ENCODE data around the gene PNPLA8.

Gene PNPLA8

GRCh38 chr7:108449521-108449920, 76.4 kb downstream of the PNPLA8 start:
- TF ChIP-seq EZH2 (optimal IDR thresholded peaks at IDR 0.05; ENCODE audit: low read depth, low read length) (no peak), CTCF (IDR thresholded peaks at IDR 0.05; ENCODE audit: low read length) (no peak), EZH2phosphoT487 (IDR thresholded peaks at IDR 0.05; ENCODE audit: low read length) (no peak)
- no peaks in the 10 kb centered on the region for H3F3A ChIP-seq (ENCODE audit: insufficient read depth, low read length)
- H3K4me2 ChIP-seq (ENCODE audit: low read depth, low read length), result no peak overlapping the region
- H3K9me2 ChIP-seq (replicated peaks; ENCODE audit: insufficient read depth, low read length), result no peaks in the 10 kb centered on the region
- H3K9me3 ChIP-seq (replicated peaks; ENCODE audit: insufficient read depth, low read length), result no peaks in the 10 kb centered on the region
- H3K27me3 ChIP-seq (replicated peaks; ENCODE audit: insufficient read depth, low read length), result peaks cover 5% of the 10 kb centered on the region
- DNase-seq, result no peak
- no peak overlapping the region for H3K4me3 ChIP-seq (ENCODE audit: low read length)
- H3K4me1 ChIP-seq (ENCODE audit: low read length), result no peaks in the 10 kb centered on the region
- H3K79me2 ChIP-seq (ENCODE audit: low read length), result no peaks in the 10 kb centered on the region
- H3K9ac ChIP-seq (ENCODE audit: low read length), result no peak overlapping the region
- H3K36me3 ChIP-seq (replicated peaks; ENCODE audit: insufficient read depth, low read length), result no peaks in the 10 kb centered on the region
- no peaks in the 10 kb centered on the region for H4K20me1 ChIP-seq (ENCODE audit: insufficient read depth, low read length)
- H3K27ac ChIP-seq (ENCODE audit: low read length), result no peak overlapping the region
- H2AFZ ChIP-seq (ENCODE audit: low read length), result no peak overlapping the region

- Histone ChIP-seq H2AFZ (ENCODE audit: low read length) (no peak overlapping the region), H3K9ac (ENCODE audit: low read length) (no peak overlapping the region), H3K36me3 (replicated peaks; ENCODE audit: insufficient read depth, low read length) (no peaks in the 10 kb centered on the region), H4K20me1 (ENCODE audit: insufficient read depth, low read length) (no peaks in the 10 kb centered on the region), H3K4me1 (ENCODE audit: low read length) (no peaks in the 10 kb centered on the region), H3K27ac (ENCODE audit: low read length) (no peak overlapping the region), H3K4me2 (ENCODE audit: low read depth, low read length) (no peak overlapping the region), H3K79me2 (ENCODE audit: low read length) (no peaks in the 10 kb centered on the region), H3K27me3 (replicated peaks; ENCODE audit: insufficient read depth, low read length) (no peaks in the 10 kb centered on the region), H3F3A (ENCODE audit: insufficient read depth, low read length) (no peaks in the 10 kb centered on the region), H3K4me3 (ENCODE audit: low read length) (no peak overlapping the region), H3K9me3 (replicated peaks; ENCODE audit: insufficient read depth, low read length) (no peaks in the 10 kb centered on the region), H3K9me2 (replicated peaks; ENCODE audit: insufficient read depth, low read length) (no peaks in the 10 kb centered on the region)
- DNase-seq, result no peak
- TF ChIP-seq EZH2phosphoT487 (IDR thresholded peaks at IDR 0.05; ENCODE audit: low read length) (no peak), CTCF (IDR thresholded peaks at IDR 0.05; ENCODE audit: low read length) (no peak), EZH2 (optimal IDR thresholded peaks at IDR 0.05; ENCODE audit: low read depth, low read length) (no peak)
These were observed 77.1 kb downstream of the PNPLA8 start for GRCh38 chr7:108448584-108449505.

GRCh38 chr7:108442039-108442568, 83.8 kb downstream of the PNPLA8 start:
- no peak for DNase-seq
- Histone ChIP-seq H3F3A (ENCODE audit: insufficient read depth, low read length) (no peaks in the 10 kb centered on the region), H3K9me3 (replicated peaks; ENCODE audit: insufficient read depth, low read length) (no peaks in the 10 kb centered on the region), H3K4me3 (ENCODE audit: low read length) (no peak overlapping the region), H3K4me2 (ENCODE audit: low read depth, low read length) (no peak overlapping the region), H3K9me2 (replicated peaks; ENCODE audit: insufficient read depth, low read length) (no peaks in the 10 kb centered on the region), H3K79me2 (ENCODE audit: low read length) (no peaks in the 10 kb centered on the region), H3K4me1 (ENCODE audit: low read length) (no peaks in the 10 kb centered on the region), H4K20me1 (ENCODE audit: insufficient read depth, low read length) (no peaks in the 10 kb centered on the region), H3K9ac (ENCODE audit: low read length) (no peak overlapping the region), H3K27me3 (replicated peaks; ENCODE audit: insufficient read depth, low read length) (no peaks in the 10 kb centered on the region), H2AFZ (ENCODE audit: low read length) (no peak overlapping the region), H3K27ac (ENCODE audit: low read length) (no peak overlapping the region), H3K36me3 (replicated peaks; ENCODE audit: insufficient read depth, low read length) (no peaks in the 10 kb centered on the region)
- TF ChIP-seq EZH2 (optimal IDR thresholded peaks at IDR 0.05; ENCODE audit: low read depth, low read length) (no peak), EZH2phosphoT487 (IDR thresholded peaks at IDR 0.05; ENCODE audit: low read length) (no peak), CTCF (IDR thresholded peaks at IDR 0.05; ENCODE audit: low read length) (no peak)

Measured in MM.1S (cell line).